Measurements from ENCODE around the gene SP6.

Gene SP6

DNA sequence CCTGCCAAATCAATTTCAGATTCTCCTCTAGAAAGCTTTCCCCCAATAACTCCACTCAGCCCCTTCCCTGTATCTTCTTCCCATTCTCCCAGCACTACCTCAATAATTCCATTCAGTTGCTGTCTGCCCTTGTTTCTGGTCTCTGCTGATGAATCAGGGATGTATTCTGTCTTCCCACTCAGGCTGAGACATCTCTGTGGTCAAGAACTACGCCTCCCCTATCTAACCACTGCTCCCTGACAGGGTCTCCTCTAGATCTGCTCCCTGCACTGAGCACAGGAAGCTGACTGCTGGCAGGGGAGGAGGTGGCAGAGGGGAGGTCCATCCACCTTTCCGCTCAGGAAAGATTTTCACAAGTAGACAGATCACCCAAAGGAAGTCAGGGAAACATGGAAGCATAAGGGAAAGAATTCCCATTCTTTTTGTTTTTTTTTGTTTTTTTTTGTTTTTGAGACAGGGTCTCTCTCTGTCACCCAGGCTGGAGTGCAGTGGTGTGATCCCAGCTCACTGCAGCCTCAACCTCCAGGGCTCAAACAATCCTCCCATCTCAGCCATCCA lies 28.1 kb upstream of the SP6 start:
- DNase-seq (ENCODE audit: low spot score), result no peak

DNA sequence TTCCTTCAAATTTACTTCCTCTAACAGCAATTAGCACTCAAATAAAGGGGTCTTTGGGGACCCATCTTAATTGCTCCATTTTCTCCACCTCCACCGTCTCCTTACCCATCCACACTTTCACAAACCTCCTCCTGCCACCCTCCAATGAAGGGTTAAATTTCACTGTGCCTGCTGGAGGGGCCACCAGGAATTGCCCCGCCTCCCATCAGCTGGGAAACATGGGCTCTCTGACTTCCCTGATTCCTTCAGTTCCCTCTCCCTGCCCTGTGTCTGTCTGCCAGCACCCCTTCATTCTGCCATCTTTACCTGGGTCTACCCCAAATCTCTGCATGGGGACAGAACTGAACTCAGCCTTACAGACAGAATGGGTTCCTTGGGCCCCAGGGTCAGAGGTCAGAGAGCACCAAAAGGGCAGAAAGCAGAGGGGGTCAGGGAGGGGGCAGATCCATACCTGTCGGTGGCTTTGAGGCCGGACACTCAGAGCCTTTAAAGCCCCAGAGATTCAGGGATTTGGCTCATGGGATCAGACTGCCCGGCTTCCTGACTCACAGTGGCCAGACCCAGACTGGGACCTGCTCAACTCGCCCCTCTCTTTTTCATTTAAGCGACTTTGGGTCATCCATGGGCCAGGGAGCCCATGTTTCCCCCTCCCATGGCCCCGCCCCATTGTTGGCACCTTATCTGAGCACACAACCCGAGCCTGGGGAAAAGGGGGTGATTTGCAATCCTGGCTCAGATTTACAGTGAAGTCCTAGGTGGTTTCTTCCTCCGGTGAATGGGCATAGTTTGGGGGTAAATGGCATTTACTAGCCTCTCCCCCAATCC lies 27.5 kb upstream of the SP6 start:
- no peak for DNase-seq (ENCODE audit: low spot score)

DNA sequence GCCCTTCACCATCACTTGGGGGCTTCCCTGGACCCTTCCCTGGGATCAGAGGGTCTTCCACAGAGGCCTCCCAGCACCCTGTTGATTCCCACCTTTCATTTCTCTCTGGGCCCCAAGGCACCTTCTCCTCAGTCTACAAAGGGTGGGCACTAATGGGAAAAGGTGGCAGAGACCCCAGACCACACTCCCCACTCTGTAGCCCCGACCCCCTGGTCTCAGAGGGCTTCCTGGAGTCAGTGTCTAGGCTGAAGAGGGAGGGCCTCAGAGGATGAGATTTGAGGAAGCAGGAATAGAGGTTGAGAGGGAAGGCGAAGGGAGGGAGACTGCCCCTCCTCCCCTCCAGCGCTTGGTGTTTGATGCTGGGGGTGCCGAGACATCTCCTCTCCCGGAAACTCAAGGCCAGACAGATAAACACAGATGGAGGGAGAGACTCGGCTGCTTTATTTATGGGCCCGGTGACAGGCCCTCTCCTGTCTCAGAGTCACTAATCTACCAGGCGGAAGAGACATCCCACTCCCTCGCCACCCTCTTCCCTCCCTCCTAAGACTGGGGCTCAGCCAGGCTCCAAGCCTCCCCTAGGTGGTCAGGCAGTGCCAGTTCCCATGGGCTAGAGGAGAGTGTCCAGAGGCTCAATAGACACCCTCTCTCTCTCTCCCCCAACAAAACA lies 26.5 kb upstream of the SP6 start:
- no peak for DNase-seq (ENCODE audit: low spot score)

DNA sequence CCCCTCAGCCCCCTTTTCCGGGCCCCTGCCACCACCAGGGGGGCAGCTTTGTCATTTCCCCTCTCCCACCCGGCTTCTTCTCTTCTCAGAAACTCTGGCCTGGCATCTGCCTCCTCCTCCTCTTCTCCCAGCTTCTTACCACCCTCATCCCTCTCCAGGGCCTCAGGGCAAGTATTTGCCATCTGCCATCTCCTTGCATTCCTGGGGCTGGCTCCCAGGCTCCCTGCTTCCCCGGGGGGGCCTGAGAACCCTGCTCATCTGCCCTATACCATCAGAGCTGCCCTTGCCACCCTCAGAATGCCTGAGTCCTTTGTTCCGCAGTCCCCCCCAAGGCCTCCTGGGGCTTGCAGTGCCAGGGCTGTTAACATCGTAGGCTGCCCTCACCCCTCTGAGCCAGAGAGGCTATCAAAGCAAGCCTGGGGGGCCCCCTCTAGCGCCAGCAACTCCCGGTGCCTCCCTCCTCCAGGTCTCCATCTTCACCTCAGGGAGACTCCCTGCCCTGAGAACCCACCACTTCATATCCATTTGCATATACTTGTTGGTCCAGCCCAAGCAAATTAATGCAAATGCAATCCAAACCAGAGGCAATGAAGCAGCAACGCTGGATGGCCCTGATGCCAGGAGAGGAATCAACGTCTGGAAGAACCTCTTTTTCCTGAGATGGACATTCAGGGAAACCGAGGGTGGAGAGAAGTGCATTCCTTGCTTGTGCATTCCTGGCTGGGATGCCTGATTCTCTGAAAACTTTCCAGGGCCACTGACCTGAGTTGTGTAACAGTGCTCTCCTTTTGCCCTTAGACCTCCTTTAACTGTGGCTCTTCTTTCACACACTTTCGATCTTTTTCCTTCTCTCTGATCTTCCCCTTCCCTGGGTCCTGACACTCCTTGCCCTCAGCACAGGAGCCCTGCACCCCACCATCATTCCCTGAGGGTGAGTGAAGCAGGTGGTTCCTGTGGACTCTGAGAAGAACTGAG lies 24.3 kb upstream of the SP6 start:
- peak; percentile 20 for DNase-seq (ENCODE audit: low spot score)

DNA sequence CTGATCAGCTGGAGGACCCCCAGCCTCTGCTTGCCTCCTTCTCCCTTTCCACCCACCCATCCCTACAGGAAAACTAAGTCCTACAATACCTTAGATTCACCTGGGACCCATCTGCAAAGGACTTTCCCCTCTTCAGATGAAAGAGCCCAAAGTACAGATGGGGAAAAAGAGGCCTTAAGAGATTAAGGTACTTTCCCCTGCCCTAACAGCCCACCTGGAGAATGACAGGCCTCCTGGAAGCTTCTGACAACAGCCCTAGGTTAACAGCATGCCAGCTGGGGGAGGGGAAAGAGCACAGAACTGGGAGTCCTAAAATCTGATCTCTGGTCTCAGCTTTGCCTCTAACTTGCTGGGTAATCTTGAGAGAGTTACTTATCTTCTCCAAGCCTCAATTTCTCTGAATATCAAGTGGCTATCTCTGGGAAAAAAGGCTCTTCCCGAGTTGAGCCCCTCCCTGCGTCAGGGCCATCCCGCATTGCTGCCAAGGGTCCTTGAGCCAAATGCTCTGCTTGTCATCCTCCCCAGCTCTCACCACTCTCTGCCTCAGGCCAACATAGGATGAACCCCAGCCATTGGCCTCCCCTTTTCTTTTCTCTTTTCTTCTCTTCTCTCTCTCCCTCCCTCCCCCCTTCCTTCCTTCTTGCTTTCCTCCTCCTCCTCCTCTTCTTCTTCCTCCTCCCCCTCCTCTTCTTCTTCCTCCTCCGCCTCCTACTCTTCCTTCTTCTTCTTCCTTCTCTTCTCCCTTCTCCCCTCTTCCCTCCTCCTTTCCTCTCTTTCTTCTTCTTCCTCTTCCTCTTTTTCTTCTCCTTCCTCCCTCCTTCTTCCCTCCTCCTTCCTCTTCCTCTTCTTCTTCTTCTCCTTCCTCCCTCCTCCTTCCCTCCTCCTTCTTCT lies 22.5 kb upstream of the SP6 start:
- DNase-seq (ENCODE audit: low spot score), result no peak

DNA sequence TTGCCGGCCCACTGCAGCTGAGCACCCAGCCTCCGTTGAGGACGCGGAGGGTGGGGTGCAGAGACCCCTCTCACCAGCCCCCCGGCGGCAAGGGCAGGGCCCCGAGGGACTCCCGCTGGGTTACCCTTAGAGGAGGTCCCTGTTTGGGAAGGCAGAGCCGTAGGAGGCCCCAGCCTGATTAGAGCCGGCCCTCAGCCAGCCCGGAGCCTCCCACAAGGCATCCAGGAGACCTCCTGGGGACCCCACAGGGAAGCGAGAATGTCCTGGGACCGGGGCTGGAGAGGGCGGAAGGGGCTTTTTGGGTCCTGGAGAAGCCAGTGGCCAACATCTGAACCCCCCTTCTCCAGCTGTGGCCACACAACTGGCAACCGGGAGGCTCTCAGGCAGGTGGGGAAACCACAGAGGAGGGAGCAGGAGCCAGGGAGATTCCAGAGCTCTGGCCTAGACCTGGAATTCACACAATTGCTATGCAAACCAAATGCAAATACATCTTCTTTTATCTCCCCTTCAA lies 21.7 kb upstream of the SP6 start:
- DNase-seq (ENCODE audit: low spot score), result no peak

DNA sequence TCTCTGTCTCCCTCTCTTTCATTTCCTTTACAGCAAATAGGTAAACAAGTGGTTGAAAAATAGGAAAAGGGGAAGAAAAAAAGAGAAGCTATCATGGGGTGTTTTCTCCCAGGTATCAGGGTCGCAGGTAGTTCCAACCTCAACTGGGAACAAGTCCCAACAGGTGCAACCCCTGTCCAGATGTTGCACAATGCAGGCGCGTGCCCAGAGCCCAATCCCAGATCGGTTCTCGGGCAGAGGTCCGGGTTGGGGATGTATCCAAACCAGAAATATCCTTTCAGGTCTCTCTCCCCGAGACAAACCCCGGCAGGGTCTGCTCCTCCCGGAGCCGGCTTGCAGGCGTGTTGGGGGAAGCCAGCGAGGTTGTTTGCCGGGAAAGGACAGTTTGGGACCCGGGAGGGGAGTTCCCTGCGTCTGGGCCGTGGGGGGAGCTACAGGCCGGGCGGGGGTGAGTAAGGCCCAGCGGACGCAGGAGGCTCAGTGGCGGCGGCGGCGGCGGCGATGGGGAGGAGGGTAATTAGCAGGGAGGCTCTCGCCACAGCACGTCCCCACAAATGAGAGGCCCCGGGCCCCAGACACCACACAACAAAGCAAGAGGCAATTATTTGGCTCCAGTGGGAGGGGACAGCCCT lies 21.2 kb upstream of the SP6 start:
- DNase-seq (ENCODE audit: low spot score), result no peak

DNA sequence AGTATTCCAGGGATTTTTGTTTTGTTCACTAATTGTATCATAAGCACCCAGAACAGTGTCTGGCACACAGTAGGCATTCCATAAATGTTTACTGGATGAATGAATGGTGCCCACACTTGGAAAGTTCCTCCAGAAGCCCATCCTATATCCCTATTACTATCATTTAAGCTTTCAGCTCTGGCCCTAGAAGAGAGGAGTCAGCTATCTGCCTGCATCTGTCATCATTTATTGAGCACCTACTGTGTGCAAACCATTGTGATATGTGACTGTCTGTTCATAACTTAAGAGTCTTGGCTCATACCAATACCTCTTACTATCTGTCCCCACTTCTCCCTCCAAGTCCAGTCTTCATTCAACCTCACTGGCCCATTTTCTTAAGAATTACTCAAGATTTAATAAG lies 20.1 kb upstream of the SP6 start:
- no peak for DNase-seq (ENCODE audit: low spot score)

DNA sequence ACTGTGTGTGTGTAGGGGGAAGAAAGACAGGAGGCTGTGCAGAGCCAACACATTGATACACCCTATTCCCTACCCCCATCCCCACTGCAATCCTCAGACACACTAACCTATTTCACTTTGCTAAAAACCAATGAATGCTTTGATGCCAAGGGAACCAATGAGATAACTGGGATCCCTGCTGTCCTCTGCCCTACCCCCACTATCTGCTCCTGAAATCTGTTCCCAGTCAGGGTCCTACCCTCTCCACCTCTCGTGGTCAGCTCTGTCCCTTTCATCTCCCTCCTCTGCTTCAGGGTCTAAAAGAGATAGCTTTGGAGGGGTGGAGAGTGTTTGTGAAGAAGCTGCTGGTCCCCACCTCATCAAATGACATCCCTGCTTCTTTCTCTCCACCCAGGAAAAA lies 19.1 kb upstream of the SP6 start:
- no peak for DNase-seq (ENCODE audit: low spot score)

DNA sequence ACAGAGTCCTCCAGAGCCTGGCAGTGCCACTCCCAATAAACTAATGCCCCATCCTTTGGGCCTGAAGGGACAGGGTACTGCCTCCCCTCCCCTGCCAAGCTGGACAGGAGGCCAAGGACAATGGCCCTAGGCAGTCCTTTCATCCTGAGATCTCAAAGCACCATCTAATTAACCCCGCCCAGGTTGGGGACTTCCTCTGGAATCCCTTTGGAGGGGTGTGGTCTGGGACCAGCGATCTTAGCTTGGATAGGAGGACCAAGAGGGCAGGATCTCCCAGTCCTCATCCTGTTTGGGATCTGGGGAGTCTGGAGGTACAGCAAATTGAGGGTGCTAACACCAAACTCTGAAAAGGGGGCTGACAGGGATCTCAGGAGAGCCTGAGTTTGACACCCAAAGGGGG lies 18.2 kb upstream of the SP6 start:
- no peak for DNase-seq (ENCODE audit: low spot score)

DNA sequence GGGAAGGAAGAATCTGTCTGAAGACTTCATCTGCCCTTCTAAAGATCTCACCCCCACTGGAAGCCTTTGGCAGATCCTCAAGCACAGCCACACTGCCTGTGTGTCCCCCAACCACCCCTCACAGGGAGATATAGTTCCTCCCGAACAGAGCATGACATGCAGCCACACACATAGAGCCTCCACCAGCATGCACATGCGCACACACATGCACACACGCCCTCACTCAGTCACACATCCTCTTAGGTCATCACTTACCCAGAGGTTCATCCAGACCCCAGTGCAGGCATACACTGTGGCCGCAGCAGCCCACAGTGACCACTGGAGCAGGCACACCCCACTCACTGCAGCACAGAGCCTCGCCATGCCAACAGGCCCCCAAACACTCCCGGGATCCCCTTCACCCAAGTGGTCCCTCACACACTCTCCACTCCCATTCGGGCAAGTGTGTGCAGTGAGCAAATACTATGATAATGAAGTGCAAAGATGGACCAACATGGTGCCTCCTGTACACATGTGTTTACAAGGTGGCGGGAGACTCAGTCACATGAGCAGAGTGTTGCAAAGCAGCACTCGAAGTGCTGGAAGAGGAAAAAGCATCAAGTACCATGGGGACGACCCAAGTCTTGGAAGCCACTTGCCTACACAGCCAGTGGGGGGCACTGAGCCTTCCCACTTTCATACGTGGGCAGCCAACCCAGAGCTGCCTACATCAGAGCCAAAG lies 17.0 kb upstream of the SP6 start:
- DNase-seq (ENCODE audit: low spot score), result no peak

DNA sequence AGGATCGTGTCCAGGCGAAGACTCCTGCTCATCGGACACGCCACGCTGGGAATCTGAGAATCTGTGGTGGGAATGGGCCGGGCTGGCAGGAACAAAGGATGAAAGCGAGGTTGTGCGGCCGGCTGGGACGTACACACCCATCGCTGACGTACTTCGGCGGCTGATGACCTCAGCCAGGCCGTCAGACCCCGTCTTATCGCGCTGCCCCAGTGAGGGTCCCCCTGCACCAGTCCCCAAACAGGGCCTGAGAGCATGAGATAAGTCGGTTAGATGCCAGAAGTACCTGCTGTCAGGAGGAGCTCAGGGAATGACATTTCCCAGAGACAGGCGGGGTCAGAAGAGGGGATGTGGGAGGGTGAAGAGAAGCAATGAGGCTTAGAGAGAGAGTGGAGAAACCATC lies 16.0 kb upstream of the SP6 start:
- DNase-seq (ENCODE audit: low spot score), result no peak

DNA sequence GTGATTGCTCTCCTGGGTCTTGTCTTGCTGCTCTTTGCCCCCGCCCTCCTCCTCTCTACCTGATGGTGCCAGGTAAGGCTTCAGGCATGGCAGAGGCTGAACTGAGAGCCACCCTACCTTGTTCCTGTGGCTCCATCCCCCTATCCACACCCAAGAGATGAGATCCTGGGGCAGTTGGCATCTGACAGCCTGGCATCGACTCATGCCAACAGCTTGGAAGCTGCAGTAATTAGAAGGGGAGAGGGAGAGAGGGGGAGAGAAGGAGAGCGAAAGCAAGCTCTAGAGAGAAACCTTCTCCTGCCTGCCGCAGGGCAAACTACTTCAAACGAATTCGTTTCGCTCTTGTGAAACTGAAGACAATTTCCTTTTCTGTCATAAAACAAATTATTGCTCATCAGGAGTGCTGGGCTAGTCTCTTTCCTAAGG lies 13.8 kb upstream of the SP6 start:
- no peak for DNase-seq (ENCODE audit: low spot score)

DNA sequence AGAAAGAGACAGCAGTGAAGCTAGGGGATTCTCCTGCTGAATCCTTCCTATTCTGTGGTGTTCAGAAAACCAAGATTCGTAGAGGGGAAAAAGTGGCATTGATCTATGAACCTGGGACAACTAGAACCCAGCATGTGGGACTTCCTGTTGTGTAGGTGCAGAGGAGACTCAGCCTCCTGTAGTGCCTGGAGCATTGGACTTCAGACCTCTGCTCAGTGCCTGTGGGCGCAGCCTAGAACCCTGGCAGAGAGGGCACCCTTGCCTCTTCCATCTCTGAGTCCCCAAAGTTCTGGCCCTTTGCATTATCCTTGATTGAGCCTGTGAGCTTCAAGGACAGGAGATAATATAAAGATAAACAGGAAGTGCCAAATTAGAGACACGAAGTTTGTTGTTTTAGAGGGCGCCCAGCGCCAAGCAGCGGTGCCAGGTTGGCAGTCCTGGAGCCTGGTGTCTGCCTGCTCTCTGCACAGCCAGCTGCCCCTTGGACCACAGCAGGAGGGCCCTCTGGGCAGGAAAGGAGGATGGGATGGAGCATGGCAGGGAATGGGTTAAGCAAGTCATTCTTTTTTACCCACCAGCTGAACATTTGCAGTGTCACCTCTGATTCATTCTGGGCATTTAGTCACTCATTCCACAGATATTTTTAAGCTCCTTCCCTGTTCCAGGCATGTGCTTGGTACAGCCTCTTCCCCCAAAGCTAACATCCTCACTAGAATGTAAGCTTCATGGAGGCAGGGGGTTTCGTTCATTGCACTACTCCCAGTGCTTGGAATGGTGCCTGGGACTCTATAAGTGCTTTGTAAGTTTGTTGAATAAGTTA lies 11.9 kb upstream of the SP6 start:
- DNase-seq (ENCODE audit: low spot score), result no peak

DNA sequence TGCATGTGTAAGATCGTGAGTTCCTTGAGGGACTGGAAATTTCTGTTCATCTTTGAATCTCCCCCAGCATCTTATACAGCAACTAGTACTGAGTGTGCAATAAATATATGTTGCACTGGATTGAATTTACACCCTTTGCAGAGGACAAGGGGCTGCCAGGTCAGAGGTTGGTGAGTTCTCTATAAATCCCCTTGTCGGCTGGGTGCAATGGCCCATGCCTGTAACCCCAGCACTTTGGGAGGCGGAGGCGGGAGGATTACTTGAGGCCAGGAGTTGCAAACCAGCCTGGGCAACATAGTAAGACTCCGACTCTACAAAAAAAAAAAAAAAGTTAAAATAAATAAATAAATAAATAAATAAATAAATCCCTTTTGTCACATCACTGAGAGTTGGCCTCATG lies 9.4 kb upstream of the SP6 start:
- DNase-seq (ENCODE audit: low spot score), result no peak

DNA sequence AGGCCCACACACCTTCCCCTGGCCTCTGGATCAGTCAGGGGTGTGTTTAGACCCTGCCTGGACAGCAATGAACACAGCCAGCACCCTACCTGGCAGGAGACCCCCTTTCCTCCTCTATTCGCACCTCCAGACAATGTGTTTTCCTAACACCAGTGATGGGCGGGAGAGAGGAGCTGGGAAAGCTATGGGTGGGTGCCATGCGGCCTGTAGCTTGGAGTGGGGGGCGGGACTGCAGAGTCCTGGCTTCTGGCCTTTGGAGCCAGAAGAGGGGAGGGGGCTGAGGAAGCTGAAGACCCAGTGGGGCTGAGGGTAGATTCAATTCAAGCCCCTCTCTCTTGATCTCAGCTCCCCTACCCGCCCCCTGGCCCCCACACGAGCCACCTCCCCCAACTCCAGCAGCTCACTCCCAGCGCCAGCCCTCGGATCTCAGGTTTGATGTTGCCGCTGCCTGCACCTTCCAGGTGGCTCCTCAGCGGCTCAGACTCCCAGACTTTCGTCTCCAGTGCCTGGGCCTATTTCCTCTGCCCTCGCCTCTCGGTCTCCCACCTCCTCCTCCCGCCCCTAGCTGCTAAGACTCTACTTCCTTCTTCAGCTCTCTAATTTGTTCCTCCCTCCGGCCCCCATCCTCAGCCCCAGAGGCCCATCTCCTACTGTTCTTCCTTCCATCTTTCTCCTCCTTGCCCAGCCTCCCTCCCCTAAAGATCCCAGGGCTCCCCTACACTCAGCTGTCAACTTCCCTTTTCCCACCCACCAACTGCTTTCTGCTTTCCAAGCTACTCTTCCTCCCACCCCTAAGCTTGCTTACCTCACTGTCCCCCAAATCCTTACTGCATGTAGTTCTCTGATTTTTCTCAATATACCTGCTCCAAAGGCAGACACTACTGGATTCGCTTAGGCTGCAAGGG lies 6.8 kb upstream of the SP6 start:
- no peak for DNase-seq (ENCODE audit: low spot score)

DNA sequence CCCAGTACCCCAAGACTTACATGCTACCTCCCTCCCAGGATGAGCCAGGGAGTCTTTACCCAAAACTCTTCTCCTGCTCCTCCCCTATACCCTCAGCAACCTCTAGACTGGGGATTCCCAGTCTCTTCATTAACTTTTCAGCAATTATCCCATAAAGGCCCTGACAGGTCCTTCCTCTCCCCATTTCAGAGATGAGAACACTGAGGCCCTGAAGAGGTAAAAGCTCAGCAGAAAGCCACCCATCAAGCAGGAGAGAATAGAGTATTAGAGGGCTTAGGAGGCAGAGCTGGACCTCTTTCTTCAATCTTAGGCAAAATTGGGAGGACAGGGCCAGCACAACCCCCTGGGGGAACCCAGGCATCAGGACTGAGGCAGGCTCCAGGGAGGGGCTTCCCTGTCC lies 5.9 kb upstream of the SP6 start:
- DNase-seq (ENCODE audit: low spot score), result no peak

DNA sequence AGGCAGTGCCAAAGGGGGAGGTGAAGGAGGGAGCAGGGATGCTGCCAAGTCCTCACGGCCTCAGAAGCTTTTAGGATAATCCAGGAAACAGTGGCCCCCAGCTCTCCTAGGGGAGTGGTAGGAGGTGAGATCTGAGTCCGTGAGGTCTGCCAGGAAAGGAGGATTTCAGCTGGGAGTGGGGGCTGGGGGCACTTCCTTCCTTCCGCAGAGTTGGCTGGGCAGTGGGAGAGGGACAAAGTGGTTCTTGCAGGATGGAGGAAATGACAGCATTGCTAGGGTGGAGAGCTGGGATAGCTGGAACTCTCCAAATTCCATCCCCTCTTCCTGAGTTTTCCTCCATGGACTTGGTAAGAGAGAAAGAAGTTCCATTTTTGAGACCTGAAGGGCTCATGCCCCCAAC lies 4.8 kb upstream of the SP6 start:
- DNase-seq (ENCODE audit: low spot score), result no peak
